Liver (tissue), 9 donors: ENCODE results near the gene KBTBD7. TPM values are rescaled to one million over a fixed set of nuclear protein-coding genes. Genes with fewer than 3 reads are reported as not detected.

Source experiments
- DNase-seq: peaks from one replicate; pipeline ENCODE4 v3.0.0-alpha.2; 2017; ENCODE audit warnings: low spot score
- H3K27ac ChIP-seq, 2 donors: one replicate each; pipeline ENCODE4 v1.7.0; 2013; ENCODE audit warnings: inconsistent platforms in 2 of 2, low read length in 2 of 2, control low read depth in 1 of 2, low read depth in 1 of 2, mild to moderate bottlenecking in 1 of 2
- H3K27me3 ChIP-seq, 4 donors: one replicate each; pipeline versions ENCODE4 v1.6.1 to v1.7.0; 2013; ENCODE audit warnings: low read length in 3 of 4, inconsistent platforms in 1 of 4, mild to moderate bottlenecking in 1 of 4, moderate library complexity in 1 of 4; ENCODE audit not compliant: control insufficient read depth in 4 of 4, insufficient read depth in 4 of 4
- H3K36me3 ChIP-seq, 4 donors: one replicate each; pipeline versions ENCODE4 v1.6.1 to v1.7.0; 2013; ENCODE audit warnings: low read length in 3 of 4, mild to moderate bottlenecking in 3 of 4, low read depth in 1 of 4, moderate library complexity in 1 of 4; ENCODE audit not compliant: control insufficient read depth in 4 of 4, insufficient read depth in 3 of 4
- H3K4me1 ChIP-seq, 4 donors: one replicate each; pipeline versions ENCODE4 v1.6.1 to v1.7.0; 2013; ENCODE audit warnings: low read length in 3 of 4, mild to moderate bottlenecking in 3 of 4, moderate library complexity in 1 of 4; ENCODE audit not compliant: control insufficient read depth in 4 of 4, insufficient read depth in 4 of 4
- H3K4me3 ChIP-seq, 3 donors: one replicate each; pipeline versions ENCODE4 v1.6.1 to v1.7.0; 2013; ENCODE audit warnings: low read length in 3 of 3, control low read depth in 1 of 3, low read depth in 1 of 3, mild to moderate bottlenecking in 1 of 3
- H3K9ac ChIP-seq, 2 donors: one replicate each; pipeline ENCODE4 v1.7.0; 2013; ENCODE audit warnings: low read length in 2 of 2, mild to moderate bottlenecking in 2 of 2, moderate library complexity in 2 of 2, control low read depth in 1 of 2, low read depth in 1 of 2
- H3K9me3 ChIP-seq, 4 donors: one replicate each; pipeline versions ENCODE4 v1.6.1 to v1.7.0; 2013; ENCODE audit warnings: low read length in 3 of 4; ENCODE audit not compliant: control insufficient read depth in 4 of 4
- EGR1 ChIP-seq, 2 donors: IDR thresholded peaks; 2 replicates each; pipeline ENCODE4 v1.6.1; 2016 to 2018; ENCODE audit warnings: antibody characterized with exemption in 2 of 2, low read depth in 2 of 2
- FOXA1 ChIP-seq: IDR thresholded peaks from 2 replicates; pipeline ENCODE4 v1.6.1; 2016; ENCODE audit warnings: antibody characterized with exemption
- FOXA2 ChIP-seq: IDR thresholded peaks from 2 replicates; pipeline ENCODE4 v1.6.1; 2016; ENCODE audit warnings: antibody characterized with exemption
- GABPA ChIP-seq, 2 donors: IDR thresholded peaks in 1 of 2; conservative IDR thresholded peaks in 1 of 2; 2 replicates each; pipeline ENCODE4 v1.6.1; 2016; ENCODE audit warnings: antibody characterized with exemption in 2 of 2, mild to moderate bottlenecking in 1 of 2, moderate library complexity in 1 of 2
- HNF4A ChIP-seq, 2 donors: conservative IDR thresholded peaks; 2 replicates each; pipeline ENCODE4 v1.6.1; 2016; ENCODE audit warnings: antibody characterized with exemption in 2 of 2, mild to moderate bottlenecking in 2 of 2
- HNF4G ChIP-seq: IDR thresholded peaks from 2 replicates; pipeline ENCODE4 v1.6.1; 2016; ENCODE audit warnings: antibody characterized with exemption
- JUND ChIP-seq, 2 donors: IDR thresholded peaks; 2 replicates each; pipeline ENCODE4 v1.6.1; 2016; ENCODE audit warnings: antibody characterized with exemption in 2 of 2
- NR2F2 ChIP-seq: IDR thresholded peaks from 2 replicates; pipeline ENCODE4 v1.6.1; 2016; ENCODE audit warnings: antibody characterized with exemption
- RAD21 ChIP-seq, 2 donors: IDR thresholded peaks; 2 replicates each; pipeline ENCODE4 v1.6.1; 2016; ENCODE audit warnings: antibody characterized with exemption in 2 of 2, mild to moderate bottlenecking in 2 of 2
- RXRA ChIP-seq, 2 donors: IDR thresholded peaks; 2 replicates each; pipeline ENCODE4 v1.6.1; 2017 to 2018; ENCODE audit warnings: antibody characterized with exemption in 2 of 2, mild to moderate bottlenecking in 1 of 2
- SP1 ChIP-seq: IDR thresholded peaks from 2 replicates; pipeline ENCODE4 v1.6.1; 2018; ENCODE audit warnings: antibody characterized with exemption, mild to moderate bottlenecking
- TAF1 ChIP-seq: conservative IDR thresholded peaks from 2 replicates; pipeline ENCODE4 v1.6.1; 2016; ENCODE audit warnings: antibody characterized with exemption, mild to moderate bottlenecking
- YY1 ChIP-seq: IDR thresholded peaks from 2 replicates; pipeline ENCODE4 v1.6.1; 2016; ENCODE audit warnings: antibody characterized with exemption, mild to moderate bottlenecking
- WGBS: extraction: QIAGEN DNeasy Blood & Tissue Kit; methylation state at CpG from one replicate; pipeline ENCODE4 v1.1.7; 2013; 5-methylcytosine and 5-hydroxymethylcytosine counted together
- polyA plus RNA-seq, 2 donors: library from polyadenylated mRNA; stranded (reverse) in 1 of 2; unstranded in 1 of 2; fragments of 200-250 nt in 1 of 2; fragments of >200 nt in 1 of 2; fragmentation: Nextera tagmentation in 1 of 2; extraction: Ambion mirVana in 1 of 2; gene quantifications; one replicate each; pipeline versions ENCODE4 v1.2.1 to v1.2.3, GENCODE V29; 2013 to 2015
- total RNA-seq, 2 donors: library from RNA; depleted of rRNA; stranded (reverse); fragments of >200 nt; gene quantifications; one replicate each; pipeline ENCODE4 v1.2.3, GENCODE V29; 2014
- TF ChIP-seq, protein P1 (sequence below): IDR thresholded peaks from 2 replicates; pipeline ENCODE4 v1.6.1; 2016; ENCODE audit warnings: antibody characterized with exemption
- TF ChIP-seq, protein P2 (sequence below): IDR thresholded peaks from 2 replicates; pipeline ENCODE4 v1.6.1; 2016; ENCODE audit warnings: antibody characterized with exemption
- TF ChIP-seq, protein P3 (sequence below): IDR thresholded peaks from 2 replicates; pipeline ENCODE4 v1.6.1; 2016; ENCODE audit warnings: antibody characterized with exemption
- TF ChIP-seq, protein P4 (sequence below): IDR thresholded peaks from 2 replicates; pipeline ENCODE4 v1.6.1; 2016; ENCODE audit warnings: antibody characterized with exemption, mild to moderate bottlenecking
- TF ChIP-seq, protein P5 (sequence below): fragments of 150-350 bp; IDR thresholded peaks from 2 replicates; pipeline ENCODE4 v1.5.1; 2017; ENCODE audit warnings: improper control_type of control experiment, low read depth, low read length; ENCODE audit not compliant: missing input control
- donor health status: healthy.
- donor health status: healthy.
- donor health status: healthy.
- donor health status: healthy.
- donor health status: healthy.

KBTBD7 gene
- total and polyA plus RNA-seq, 4 donors = 3.3 to 10.1 (median 6.9) TPM

DNA sequence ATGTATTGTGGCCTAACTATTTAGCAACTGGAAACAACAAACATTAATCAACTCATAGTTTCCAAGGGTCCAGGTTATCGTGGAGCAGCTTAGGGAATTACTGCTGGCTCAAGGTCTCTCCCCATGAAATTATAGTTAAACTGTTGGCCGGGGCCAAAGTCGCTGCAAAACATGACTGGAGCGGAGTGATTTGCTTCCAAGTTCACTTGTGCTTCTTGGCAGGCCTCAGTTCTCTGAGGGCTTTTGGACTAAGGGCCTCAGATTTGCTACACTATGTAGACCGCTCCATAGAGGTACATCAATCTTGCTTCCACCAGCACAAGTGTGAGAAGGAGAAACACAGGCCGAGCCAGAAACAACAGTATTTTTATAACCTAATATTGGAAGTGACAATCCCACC lies 9.4 kb upstream of the KBTBD7 start:
- DNase-seq = no peak
- no peak overlapping the region for H3K4me3 ChIP-seq
- H3K36me3 ChIP-seq = no peaks in the 10 kb centered on the region
- TF ChIP-seq SP1 (no peak), EGR1 (IDR thresholded peaks at IDR 0.05; ENCODE audit: low read depth in 2 of 2) (no peak), HNF4G (no peak), FOXA1 (no peak), JUND (IDR thresholded peaks at IDR 0.05) (no peak), FOXA2 (no peak), NR2F2 (no peak)
- TF ChIP-seq, protein P1, sequence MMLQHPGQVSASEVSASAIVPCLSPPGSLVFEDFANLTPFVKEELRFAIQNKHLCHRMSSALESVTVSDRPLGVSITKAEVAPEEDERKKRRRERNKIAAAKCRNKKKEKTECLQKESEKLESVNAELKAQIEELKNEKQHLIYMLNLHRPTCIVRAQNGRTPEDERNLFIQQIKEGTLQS = no peak
- TF ChIP-seq, protein P2, sequence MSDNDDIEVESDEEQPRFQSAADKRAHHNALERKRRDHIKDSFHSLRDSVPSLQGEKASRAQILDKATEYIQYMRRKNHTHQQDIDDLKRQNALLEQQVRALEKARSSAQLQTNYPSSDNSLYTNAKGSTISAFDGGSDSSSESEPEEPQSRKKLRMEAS = no peak
- H3K9ac ChIP-seq = no peak overlapping the region
- no peak overlapping the region for H3K27ac ChIP-seq
- no peaks in the 10 kb centered on the region for H3K4me1 ChIP-seq
- no peaks in the 10 kb centered on the region for H3K27me3 ChIP-seq
- no peaks in the 10 kb centered on the region for H3K9me3 ChIP-seq
- 97% methylated on average over 6 of the region's 6 CpGs for WGBS

DNA sequence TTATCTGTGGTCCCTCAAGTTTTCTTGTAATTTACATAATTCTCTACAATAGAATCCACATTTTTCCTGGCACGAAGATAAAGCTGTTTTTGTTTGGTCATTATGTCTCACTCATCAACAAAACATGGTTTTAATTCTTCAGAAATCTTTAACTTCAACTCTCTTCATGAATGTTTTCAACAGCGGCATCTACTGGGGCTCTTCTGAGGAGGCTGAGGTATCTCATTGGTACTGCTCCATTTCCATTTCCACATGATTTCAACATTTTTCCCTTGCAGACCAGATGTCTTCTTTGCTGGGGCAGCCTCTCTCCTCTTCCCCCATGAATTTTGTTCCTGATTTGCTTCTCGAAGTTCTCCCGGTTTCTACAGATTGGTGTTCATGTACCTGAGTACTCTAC lies 5.8 kb upstream of the KBTBD7 start:
- Histone ChIP-seq H3K4me1 (no peaks in the 10 kb centered on the region), H3K9ac (no peak overlapping the region), H3K4me3 (no peak overlapping the region), H3K27me3 (no peaks in the 10 kb centered on the region), H3K27ac (no peak overlapping the region), H3K9me3 (no peaks in the 10 kb centered on the region), H3K36me3 (no peaks in the 10 kb centered on the region)
- 87% methylated on average over 4 of the region's 4 CpGs for WGBS
- no peak for DNase-seq
- TF ChIP-seq EGR1 (IDR thresholded peaks at IDR 0.05; ENCODE audit: low read depth in 2 of 2) (no peak), HNF4G (no peak), NR2F2 (no peak), HNF4A (conservative IDR thresholded peaks at IDR 0.05) (no peak), YY1 (no peak), SP1 (no peak), GABPA (IDR thresholded peaks at IDR 0.05 in 1 of 2, conservative IDR thresholded peaks at IDR 0.05 in 1 of 2) (no peak), FOXA2 (no peak), RXRA (IDR thresholded peaks at IDR 0.05) (no peak), FOXA1 (no peak), TAF1 (no peak), RAD21 (IDR thresholded peaks at IDR 0.05) (no peak)
- TF ChIP-seq, protein P1 = no peak
- TF ChIP-seq, protein P3, sequence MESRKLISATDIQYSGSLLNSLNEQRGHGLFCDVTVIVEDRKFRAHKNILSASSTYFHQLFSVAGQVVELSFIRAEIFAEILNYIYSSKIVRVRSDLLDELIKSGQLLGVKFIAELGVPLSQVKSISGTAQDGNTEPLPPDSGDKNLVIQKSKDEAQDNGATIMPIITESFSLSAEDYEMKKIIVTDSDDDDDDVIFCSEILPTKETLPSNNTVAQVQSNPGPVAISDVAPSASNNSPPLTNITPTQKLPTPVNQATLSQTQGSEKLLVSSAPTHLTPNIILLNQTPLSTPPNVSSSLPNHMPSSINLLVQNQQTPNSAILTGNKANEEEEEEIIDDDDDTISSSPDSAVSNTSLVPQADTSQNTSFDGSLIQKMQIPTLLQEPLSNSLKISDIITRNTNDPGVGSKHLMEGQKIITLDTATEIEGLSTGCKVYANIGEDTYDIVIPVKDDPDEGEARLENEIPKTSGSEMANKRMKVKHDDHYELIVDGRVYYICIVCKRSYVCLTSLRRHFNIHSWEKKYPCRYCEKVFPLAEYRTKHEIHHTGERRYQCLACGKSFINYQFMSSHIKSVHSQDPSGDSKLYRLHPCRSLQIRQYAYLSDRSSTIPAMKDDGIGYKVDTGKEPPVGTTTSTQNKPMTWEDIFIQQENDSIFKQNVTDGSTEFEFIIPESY = no peak
- TF ChIP-seq, protein P4, sequence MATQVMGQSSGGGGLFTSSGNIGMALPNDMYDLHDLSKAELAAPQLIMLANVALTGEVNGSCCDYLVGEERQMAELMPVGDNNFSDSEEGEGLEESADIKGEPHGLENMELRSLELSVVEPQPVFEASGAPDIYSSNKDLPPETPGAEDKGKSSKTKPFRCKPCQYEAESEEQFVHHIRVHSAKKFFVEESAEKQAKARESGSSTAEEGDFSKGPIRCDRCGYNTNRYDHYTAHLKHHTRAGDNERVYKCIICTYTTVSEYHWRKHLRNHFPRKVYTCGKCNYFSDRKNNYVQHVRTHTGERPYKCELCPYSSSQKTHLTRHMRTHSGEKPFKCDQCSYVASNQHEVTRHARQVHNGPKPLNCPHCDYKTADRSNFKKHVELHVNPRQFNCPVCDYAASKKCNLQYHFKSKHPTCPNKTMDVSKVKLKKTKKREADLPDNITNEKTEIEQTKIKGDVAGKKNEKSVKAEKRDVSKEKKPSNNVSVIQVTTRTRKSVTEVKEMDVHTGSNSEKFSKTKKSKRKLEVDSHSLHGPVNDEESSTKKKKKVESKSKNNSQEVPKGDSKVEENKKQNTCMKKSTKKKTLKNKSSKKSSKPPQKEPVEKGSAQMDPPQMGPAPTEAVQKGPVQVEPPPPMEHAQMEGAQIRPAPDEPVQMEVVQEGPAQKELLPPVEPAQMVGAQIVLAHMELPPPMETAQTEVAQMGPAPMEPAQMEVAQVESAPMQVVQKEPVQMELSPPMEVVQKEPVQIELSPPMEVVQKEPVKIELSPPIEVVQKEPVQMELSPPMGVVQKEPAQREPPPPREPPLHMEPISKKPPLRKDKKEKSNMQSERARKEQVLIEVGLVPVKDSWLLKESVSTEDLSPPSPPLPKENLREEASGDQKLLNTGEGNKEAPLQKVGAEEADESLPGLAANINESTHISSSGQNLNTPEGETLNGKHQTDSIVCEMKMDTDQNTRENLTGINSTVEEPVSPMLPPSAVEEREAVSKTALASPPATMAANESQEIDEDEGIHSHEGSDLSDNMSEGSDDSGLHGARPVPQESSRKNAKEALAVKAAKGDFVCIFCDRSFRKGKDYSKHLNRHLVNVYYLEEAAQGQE = no peak
- TF ChIP-seq, protein P2 = no peak
- TF ChIP-seq, protein P5, sequence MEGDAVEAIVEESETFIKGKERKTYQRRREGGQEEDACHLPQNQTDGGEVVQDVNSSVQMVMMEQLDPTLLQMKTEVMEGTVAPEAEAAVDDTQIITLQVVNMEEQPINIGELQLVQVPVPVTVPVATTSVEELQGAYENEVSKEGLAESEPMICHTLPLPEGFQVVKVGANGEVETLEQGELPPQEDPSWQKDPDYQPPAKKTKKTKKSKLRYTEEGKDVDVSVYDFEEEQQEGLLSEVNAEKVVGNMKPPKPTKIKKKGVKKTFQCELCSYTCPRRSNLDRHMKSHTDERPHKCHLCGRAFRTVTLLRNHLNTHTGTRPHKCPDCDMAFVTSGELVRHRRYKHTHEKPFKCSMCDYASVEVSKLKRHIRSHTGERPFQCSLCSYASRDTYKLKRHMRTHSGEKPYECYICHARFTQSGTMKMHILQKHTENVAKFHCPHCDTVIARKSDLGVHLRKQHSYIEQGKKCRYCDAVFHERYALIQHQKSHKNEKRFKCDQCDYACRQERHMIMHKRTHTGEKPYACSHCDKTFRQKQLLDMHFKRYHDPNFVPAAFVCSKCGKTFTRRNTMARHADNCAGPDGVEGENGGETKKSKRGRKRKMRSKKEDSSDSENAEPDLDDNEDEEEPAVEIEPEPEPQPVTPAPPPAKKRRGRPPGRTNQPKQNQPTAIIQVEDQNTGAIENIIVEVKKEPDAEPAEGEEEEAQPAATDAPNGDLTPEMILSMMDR = no peak
